Keratinocyte (primary cell): ENCODE data around the gene UBE2E3. TPM values are rescaled to one million over a fixed set of nuclear protein-coding genes. Genes with fewer than 3 reads are reported as not detected.

Experiments
- DNase-seq: peaks from one replicate; pipeline ENCODE4 v3.0.0-alpha.2; 2011; ENCODE audit warnings: low read depth, missing footprints, low spot score
- FAIRE-seq: peaks from 2 replicates; lab custom pipeline; 2011; peaks lifted over from hg19 to GRCh38; lab: Jason Lieb, UNC
- H2AFZ ChIP-seq: 2 replicates; pipeline ENCODE4 v1.6.0; 2012; ENCODE audit warnings: low read length, control low read depth, inconsistent platforms; ENCODE audit not compliant: control insufficient read depth
- H3K27ac ChIP-seq: 2 replicates; pipeline ENCODE4 v1.5.1; 2011; ENCODE audit warnings: low read length; ENCODE audit not compliant: control insufficient read depth, insufficient read depth
- H3K27me3 ChIP-seq: 3 replicates; pipeline ENCODE4 v1.6.0; 2011; ENCODE audit warnings: low read length; ENCODE audit not compliant: control insufficient read depth, insufficient read depth; ENCODE audit errors: extremely low read depth
- H3K36me3 ChIP-seq, 2 experiments: 2 replicates in 1 of 2; 3 replicates in 1 of 2; pipeline ENCODE4 v1.5.1; 2011; ENCODE audit warnings: low read length in 2 of 2, mild to moderate bottlenecking in 1 of 2; ENCODE audit not compliant: control insufficient read depth in 2 of 2, insufficient read depth in 2 of 2; ENCODE audit errors: extremely low read depth in 1 of 2
- H3K4me1 ChIP-seq: 3 replicates; pipeline ENCODE4 v1.5.1; 2011; ENCODE audit warnings: low read length; ENCODE audit not compliant: control insufficient read depth, insufficient read depth; ENCODE audit errors: extremely low read depth
- H3K4me2 ChIP-seq: 3 replicates; pipeline ENCODE4 v1.6.0; 2011; ENCODE audit warnings: low read depth, low read length; ENCODE audit not compliant: control insufficient read depth, insufficient read depth; ENCODE audit errors: extremely low read depth
- H3K4me3 ChIP-seq, 3 experiments: fragments of 200-600 bp in 1 of 3; sonication (generic) in 1 of 3; 2 replicates in 2 of 3; 3 replicates in 1 of 3; pipeline ENCODE4 v1.5.1; 2011 to 2016; ENCODE audit warnings: low read length in 3 of 3, mild to moderate bottlenecking in 3 of 3, control low read depth in 2 of 3, inconsistent platforms in 1 of 3, low read depth in 1 of 3, mixed read lengths in 1 of 3, mixed run types in 1 of 3, moderate library complexity in 1 of 3; ENCODE audit not compliant: control insufficient read depth in 2 of 3, insufficient read depth in 2 of 3; ENCODE audit errors: extremely low read depth in 1 of 3
- H3K79me2 ChIP-seq: 2 replicates; pipeline ENCODE4 v1.6.0; 2012; ENCODE audit warnings: low read length; ENCODE audit not compliant: control insufficient read depth, insufficient read depth
- H3K9ac ChIP-seq: 3 replicates; pipeline ENCODE4 v1.6.0; 2011; ENCODE audit warnings: low read length; ENCODE audit not compliant: control insufficient read depth, insufficient read depth; ENCODE audit errors: extremely low read depth
- H3K9me1 ChIP-seq: 3 replicates; pipeline ENCODE4 v1.6.0; 2011; ENCODE audit warnings: low read length; ENCODE audit not compliant: control insufficient read depth, insufficient read depth; ENCODE audit errors: extremely low read depth
- H3K9me3 ChIP-seq: 2 replicates; pipeline ENCODE4 v1.5.1; 2012; ENCODE audit warnings: low read depth, low read length; ENCODE audit not compliant: control insufficient read depth
- H4K20me1 ChIP-seq: 3 replicates; pipeline ENCODE4 v1.6.0; 2011; ENCODE audit warnings: low read length; ENCODE audit not compliant: control insufficient read depth, insufficient read depth; ENCODE audit errors: extremely low read depth
- EZH2 ChIP-seq: IDR thresholded peaks from one replicate; pipeline ENCODE4 v1.6.1; 2012; ENCODE audit warnings: inconsistent platforms, mild to moderate bottlenecking, low read length, moderate library complexity
- dilution Hi-C: fragments of 300-500 bp; cut with MboI; formaldehyde crosslinking; loops from one replicate; pipeline ENCODE4 v1.7.0; 2020; ENCODE audit warnings: low sequenced_read_pairs; ENCODE audit not compliant: extremely low pct_ligation_motif_present
- polyA plus RNA-seq, 5 experiments: library from polyadenylated mRNA; depleted of rRNA in 3 of 5; stranded (reverse) in 3 of 5; stranded (forward) in 1 of 5; unstranded in 1 of 5; fragments of >200 nt; gene quantifications; 1 replicate in 1 of 5; 2 replicates in 3 of 5; 3 replicates in 1 of 5; pipeline versions ENCODE4 v1.2.1 to v1.2.3, GENCODE V29; 2011 to 2012; ENCODE audit warnings: missing spikeins in 2 of 5, low read depth in 1 of 5, low replicate concordance in 1 of 5
- TF ChIP-seq, protein P1 (sequence below), 3 experiments: IDR thresholded peaks in 1 of 3; conservative IDR thresholded peaks in 1 of 3; optimal IDR thresholded peaks in 1 of 3; 2 replicates in 2 of 3; 3 replicates in 1 of 3; pipeline versions ENCODE3 to v1.5.1; 2011; ENCODE audit warnings: low read length in 3 of 3, mild to moderate bottlenecking in 3 of 3, moderate library complexity in 2 of 3, control low read depth in 1 of 3, inconsistent platforms in 1 of 3; ENCODE audit not compliant: insufficient read depth in 2 of 3; ENCODE audit errors: extremely low read depth in 1 of 3

UBE2E3 gene
- polyA plus RNA-seq, 1 donor (not counting 4 experiments of a cell fraction or from before 2014, with no cell fraction given), result 91.1 TPM

DNA sequence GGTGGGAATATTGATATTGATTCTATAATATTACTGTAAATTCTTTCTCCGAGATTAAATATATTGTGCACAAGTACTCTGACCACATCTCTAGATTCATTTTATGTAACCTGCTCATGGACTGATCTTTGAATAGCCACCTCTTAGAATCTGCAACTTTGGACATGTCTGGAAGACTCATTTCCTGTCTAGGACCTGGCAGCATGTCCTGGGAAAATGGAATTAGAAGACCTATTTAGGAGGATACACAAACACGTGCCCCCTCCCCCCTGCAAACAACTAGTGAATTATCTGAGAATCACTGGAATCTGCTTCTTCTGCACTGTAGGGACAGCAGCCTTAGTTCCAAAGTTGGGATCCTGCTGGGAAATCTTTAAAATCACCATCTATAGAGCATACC is 94.1 kb downstream of the UBE2E3 start:
- peak; percentile 91 for FAIRE-seq
- Histone ChIP-seq H3K9me1 (no peaks in the 10 kb centered on the region), H3K9ac (peak overlapping the region; percentile 23), H3K4me1 (peaks cover 38% of the 10 kb centered on the region), H3K27me3 (no peaks in the 10 kb centered on the region), H2AFZ (no peak overlapping the region), H4K20me1 (no peaks in the 10 kb centered on the region), H3K4me3 (peak overlapping the region in 1 of 3 experiments; percentile 33), H3K4me2 (peak overlapping the region; percentile 60), H3K27ac (peak overlapping the region; percentile 49), H3K79me2 (peaks cover 8% of the 10 kb centered on the region), H3K36me3 (no peaks in the 10 kb centered on the region), H3K9me3 (no peaks in the 10 kb centered on the region)
- no peak for DNase-seq
- TF ChIP-seq, protein P1, sequence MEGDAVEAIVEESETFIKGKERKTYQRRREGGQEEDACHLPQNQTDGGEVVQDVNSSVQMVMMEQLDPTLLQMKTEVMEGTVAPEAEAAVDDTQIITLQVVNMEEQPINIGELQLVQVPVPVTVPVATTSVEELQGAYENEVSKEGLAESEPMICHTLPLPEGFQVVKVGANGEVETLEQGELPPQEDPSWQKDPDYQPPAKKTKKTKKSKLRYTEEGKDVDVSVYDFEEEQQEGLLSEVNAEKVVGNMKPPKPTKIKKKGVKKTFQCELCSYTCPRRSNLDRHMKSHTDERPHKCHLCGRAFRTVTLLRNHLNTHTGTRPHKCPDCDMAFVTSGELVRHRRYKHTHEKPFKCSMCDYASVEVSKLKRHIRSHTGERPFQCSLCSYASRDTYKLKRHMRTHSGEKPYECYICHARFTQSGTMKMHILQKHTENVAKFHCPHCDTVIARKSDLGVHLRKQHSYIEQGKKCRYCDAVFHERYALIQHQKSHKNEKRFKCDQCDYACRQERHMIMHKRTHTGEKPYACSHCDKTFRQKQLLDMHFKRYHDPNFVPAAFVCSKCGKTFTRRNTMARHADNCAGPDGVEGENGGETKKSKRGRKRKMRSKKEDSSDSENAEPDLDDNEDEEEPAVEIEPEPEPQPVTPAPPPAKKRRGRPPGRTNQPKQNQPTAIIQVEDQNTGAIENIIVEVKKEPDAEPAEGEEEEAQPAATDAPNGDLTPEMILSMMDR (optimal IDR thresholded peaks at IDR 0.05 in 1 of 3, IDR thresholded peaks at IDR 0.05 in 1 of 3, conservative IDR thresholded peaks at IDR 0.05 in 1 of 3; ENCODE audit: extremely low read depth in 1 of 3, insufficient read depth in 2 of 3, low read length in 3 of 3), result no peak
- TF ChIP-seq EZH2, result no peak
- dilution Hi-C loops, result no loop called here

DNA sequence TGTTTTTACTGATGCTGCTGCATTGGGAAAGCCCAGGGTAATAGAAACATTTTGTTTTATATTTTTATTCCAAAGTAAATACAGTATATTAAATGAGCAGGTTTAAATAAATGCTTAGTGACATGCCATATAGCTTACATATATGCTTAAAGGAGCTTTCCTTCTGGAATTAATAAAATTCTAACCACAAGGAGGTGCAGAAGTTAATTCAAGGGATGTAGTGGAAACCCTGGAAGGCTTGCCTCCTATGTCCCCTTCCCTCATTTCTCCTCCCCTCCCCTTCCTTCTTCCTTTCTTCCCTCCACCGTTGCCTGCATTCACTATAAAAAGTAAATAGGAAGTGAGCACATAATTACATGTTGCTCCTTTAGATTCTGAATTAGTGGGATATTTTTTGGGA is 96.3 kb downstream of the UBE2E3 start:
- peaks cover 27% of the 10 kb centered on the region for H3K4me1 ChIP-seq
- H3K36me3 ChIP-seq, result no peaks in the 10 kb centered on the region
- no peaks in the 10 kb centered on the region for H4K20me1 ChIP-seq
- no peak overlapping the region for H3K4me2 ChIP-seq
- H3K27me3 ChIP-seq, result no peaks in the 10 kb centered on the region
- DNase-seq (no peak), FAIRE-seq (no peak)
- no peak for TF ChIP-seq EZH2
- TF ChIP-seq, protein P1 (optimal IDR thresholded peaks at IDR 0.05 in 1 of 3, IDR thresholded peaks at IDR 0.05 in 1 of 3, conservative IDR thresholded peaks at IDR 0.05 in 1 of 3; ENCODE audit: extremely low read depth in 1 of 3, insufficient read depth in 2 of 3, low read length in 3 of 3), result no peak
- dilution Hi-C loops, result no loop called here
- no peaks in the 10 kb centered on the region for H3K9me1 ChIP-seq
- H3K79me2 ChIP-seq, result peaks cover 3% of the 10 kb centered on the region
- no peaks in the 10 kb centered on the region for H3K9me3 ChIP-seq
- H3K27ac ChIP-seq, result no peak overlapping the region
- no peak overlapping the region for H3K9ac ChIP-seq
- H3K4me3 ChIP-seq, result no peak overlapping the region
- no peak overlapping the region for H2AFZ ChIP-seq
